HCT116 (cell line): ENCODE measurements around the gene PDILT.
"Not testable (repeated sequence)": the region's sequence is repeated elsewhere in the genome, so short reads cannot be mapped to it uniquely, and the experiment has no call there.

ENCODE experiments used
- CEBPB ChIP-seq: IDR thresholded peaks from 2 replicates; pipeline ENCODE4 v1.6.1; 2012; ENCODE audit warnings: low read depth
- EZH2 ChIP-seq: fragments of 200-600 bp; sonication (generic); IDR thresholded peaks from 2 replicates; pipeline ENCODE4 v1.6.1; 2017; ENCODE audit warnings: antibody characterized with exemption, mixed run types
- JUND ChIP-seq: IDR thresholded peaks from 2 replicates; pipeline ENCODE4 v1.6.1; 2012
- POLR2A ChIP-seq: IDR thresholded peaks from 2 replicates; pipeline ENCODE4 v1.7.0; 2011; ENCODE audit warnings: borderline replicate concordance; ENCODE audit not compliant: insufficient read depth, insufficient read length; ENCODE audit errors: extremely low read depth
- RAD21 ChIP-seq: IDR thresholded peaks from 2 replicates; pipeline ENCODE4 v1.6.1; 2012; ENCODE audit warnings: low read depth, mild to moderate bottlenecking
- SIN3A ChIP-seq: IDR thresholded peaks from 2 replicates; pipeline ENCODE4 v1.6.1; 2012; ENCODE audit warnings: low read depth
- SRF ChIP-seq: IDR thresholded peaks from 2 replicates; pipeline ENCODE4 v1.6.1; 2012; ENCODE audit warnings: low read depth
- TCF7L2 ChIP-seq: IDR thresholded peaks from 2 replicates; pipeline ENCODE4 v1.7.0; 2011; ENCODE audit warnings: borderline replicate concordance, inconsistent platforms; ENCODE audit not compliant: insufficient read depth, insufficient read length; ENCODE audit errors: extremely low read depth
- ZFX ChIP-seq: fragments of 450-650 bp; IDR thresholded peaks from 2 replicates; pipeline ENCODE4 v1.6.1; 2017
- ZNF274 ChIP-seq: fragments of 200-500 bp; sonication (Bioruptor generic); IDR thresholded peaks from 2 replicates; pipeline ENCODE4 v1.6.1; 2014; ENCODE audit warnings: mild to moderate bottlenecking, low read depth, low read length, inconsistent platforms
- TF ChIP-seq, protein P1 (sequence below), 3 experiments: fragments of 200-600 bp in 1 of 3; sonication (generic) in 1 of 3; IDR thresholded peaks in 2 of 3; conservative IDR thresholded peaks in 1 of 3; 2 replicates each; pipeline ENCODE4 v1.5.1; 2012 to 2017; ENCODE audit warnings: low read depth in 2 of 3, low read length in 2 of 3, antibody characterized with exemption in 1 of 3, borderline replicate concordance in 1 of 3, control low read depth in 1 of 3, mild to moderate bottlenecking in 1 of 3, mixed read lengths in 1 of 3, mixed run types in 1 of 3, moderate library complexity in 1 of 3; ENCODE audit not compliant: insufficient read depth in 1 of 3
- TF ChIP-seq, protein P2 (sequence below): IDR thresholded peaks from 2 replicates; pipeline ENCODE4 v1.6.1; 2012
- TF ChIP-seq, protein P3 (sequence below): IDR thresholded peaks from 2 replicates; pipeline ENCODE4 v1.6.1; 2012; ENCODE audit warnings: low read depth

DNA sequence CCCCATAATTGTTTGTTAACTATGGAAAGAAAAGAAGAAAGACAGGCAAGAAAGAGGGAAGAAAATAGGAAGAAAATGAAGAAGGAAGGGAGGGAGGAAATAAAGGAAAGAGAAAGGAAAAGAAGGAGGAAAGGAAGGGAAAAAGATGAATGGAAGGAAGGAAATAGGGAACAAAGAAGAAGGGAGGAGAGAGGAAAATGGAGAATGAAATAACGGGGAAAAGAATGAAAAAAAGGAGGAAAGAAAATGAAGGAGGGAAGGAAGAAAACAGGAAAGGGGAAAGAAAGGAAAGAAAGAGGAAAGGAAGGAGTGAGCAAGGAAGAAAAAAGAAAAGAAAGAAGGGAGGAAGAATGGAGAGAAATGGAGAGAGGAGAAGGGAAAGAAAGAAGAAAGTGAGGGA is 25.9 kb upstream of the PDILT start:
- TF ChIP-seq JUND, EZH2, POLR2A, CEBPB, TCF7L2, ZNF274, SRF, RAD21, SIN3A, ZFX: not testable (repeated sequence)
- TF ChIP-seq, protein P1, sequence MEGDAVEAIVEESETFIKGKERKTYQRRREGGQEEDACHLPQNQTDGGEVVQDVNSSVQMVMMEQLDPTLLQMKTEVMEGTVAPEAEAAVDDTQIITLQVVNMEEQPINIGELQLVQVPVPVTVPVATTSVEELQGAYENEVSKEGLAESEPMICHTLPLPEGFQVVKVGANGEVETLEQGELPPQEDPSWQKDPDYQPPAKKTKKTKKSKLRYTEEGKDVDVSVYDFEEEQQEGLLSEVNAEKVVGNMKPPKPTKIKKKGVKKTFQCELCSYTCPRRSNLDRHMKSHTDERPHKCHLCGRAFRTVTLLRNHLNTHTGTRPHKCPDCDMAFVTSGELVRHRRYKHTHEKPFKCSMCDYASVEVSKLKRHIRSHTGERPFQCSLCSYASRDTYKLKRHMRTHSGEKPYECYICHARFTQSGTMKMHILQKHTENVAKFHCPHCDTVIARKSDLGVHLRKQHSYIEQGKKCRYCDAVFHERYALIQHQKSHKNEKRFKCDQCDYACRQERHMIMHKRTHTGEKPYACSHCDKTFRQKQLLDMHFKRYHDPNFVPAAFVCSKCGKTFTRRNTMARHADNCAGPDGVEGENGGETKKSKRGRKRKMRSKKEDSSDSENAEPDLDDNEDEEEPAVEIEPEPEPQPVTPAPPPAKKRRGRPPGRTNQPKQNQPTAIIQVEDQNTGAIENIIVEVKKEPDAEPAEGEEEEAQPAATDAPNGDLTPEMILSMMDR (IDR thresholded peaks at IDR 0.05 in 2 of 3, conservative IDR thresholded peaks at IDR 0.05 in 1 of 3; ENCODE audit: borderline replicate concordance in 1 of 3, insufficient read depth in 1 of 3, low read depth in 2 of 3, low read length in 2 of 3): not testable (repeated sequence)
- TF ChIP-seq, protein P2, sequence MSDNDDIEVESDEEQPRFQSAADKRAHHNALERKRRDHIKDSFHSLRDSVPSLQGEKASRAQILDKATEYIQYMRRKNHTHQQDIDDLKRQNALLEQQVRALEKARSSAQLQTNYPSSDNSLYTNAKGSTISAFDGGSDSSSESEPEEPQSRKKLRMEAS: not testable (repeated sequence)
- TF ChIP-seq, protein P3, sequence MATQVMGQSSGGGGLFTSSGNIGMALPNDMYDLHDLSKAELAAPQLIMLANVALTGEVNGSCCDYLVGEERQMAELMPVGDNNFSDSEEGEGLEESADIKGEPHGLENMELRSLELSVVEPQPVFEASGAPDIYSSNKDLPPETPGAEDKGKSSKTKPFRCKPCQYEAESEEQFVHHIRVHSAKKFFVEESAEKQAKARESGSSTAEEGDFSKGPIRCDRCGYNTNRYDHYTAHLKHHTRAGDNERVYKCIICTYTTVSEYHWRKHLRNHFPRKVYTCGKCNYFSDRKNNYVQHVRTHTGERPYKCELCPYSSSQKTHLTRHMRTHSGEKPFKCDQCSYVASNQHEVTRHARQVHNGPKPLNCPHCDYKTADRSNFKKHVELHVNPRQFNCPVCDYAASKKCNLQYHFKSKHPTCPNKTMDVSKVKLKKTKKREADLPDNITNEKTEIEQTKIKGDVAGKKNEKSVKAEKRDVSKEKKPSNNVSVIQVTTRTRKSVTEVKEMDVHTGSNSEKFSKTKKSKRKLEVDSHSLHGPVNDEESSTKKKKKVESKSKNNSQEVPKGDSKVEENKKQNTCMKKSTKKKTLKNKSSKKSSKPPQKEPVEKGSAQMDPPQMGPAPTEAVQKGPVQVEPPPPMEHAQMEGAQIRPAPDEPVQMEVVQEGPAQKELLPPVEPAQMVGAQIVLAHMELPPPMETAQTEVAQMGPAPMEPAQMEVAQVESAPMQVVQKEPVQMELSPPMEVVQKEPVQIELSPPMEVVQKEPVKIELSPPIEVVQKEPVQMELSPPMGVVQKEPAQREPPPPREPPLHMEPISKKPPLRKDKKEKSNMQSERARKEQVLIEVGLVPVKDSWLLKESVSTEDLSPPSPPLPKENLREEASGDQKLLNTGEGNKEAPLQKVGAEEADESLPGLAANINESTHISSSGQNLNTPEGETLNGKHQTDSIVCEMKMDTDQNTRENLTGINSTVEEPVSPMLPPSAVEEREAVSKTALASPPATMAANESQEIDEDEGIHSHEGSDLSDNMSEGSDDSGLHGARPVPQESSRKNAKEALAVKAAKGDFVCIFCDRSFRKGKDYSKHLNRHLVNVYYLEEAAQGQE: not testable (repeated sequence)
